ENCODE measurements around the gene RBBP5. TPM values are rescaled to one million over a fixed set of nuclear protein-coding genes. Genes with fewer than 3 reads are reported as not detected.

Gene RBBP5
- polyA plus RNA-seq, 12 donors, result 9.6 to 17.7 (median 12.1) TPM; not detected in 1

- DNase-seq, result no peak
Observed at GRCh38 chr1:205037539-205037938, 84.2 kb downstream of the RBBP5 start.

Other genes starting within 250 kb of the RBBP5 start
- gene CNTN2, start 78.8 kb downstream of the RBBP5 start, polyA plus RNA-seq (ENCODE audit: insufficient read length in 12 of 12), result 1 to 10 TPM in 2 of 12 donors, under 1 TPM in 8, not detected in 2; 0.57 to 3.8 (median 0.68) TPM
- 1 to 10 TPM in 10 of 12 donors, not detected in 2; 2.0 to 3.1 (median 2.8) TPM for gene TMEM81, start 37.5 kb downstream of the RBBP5 start, polyA plus RNA-seq (ENCODE audit: insufficient read length in 12 of 12)
- 1 to 10 TPM in 11 of 12 donors, not detected in 1; 6.0 to 9.3 (median 8.1) TPM for gene DSTYK, start 89.7 kb upstream of the RBBP5 start, polyA plus RNA-seq (ENCODE audit: insufficient read length in 12 of 12)
- 10 to 100 TPM in 5 of 12 donors, 1 to 10 TPM in 6, not detected in 1; 6.6 to 21.3 (median 10.0) TPM for gene TMCC2, start 106.0 kb upstream of the RBBP5 start, polyA plus RNA-seq (ENCODE audit: insufficient read length in 12 of 12)
- 1 to 10 TPM in 1 of 12 donors, under 1 TPM in 9, not detected in 2; 0.25 to 1.8 (median 0.69) TPM for gene NUAK2, start 199.8 kb upstream of the RBBP5 start, polyA plus RNA-seq (ENCODE audit: insufficient read length in 12 of 12)
- 1 to 10 TPM in 1 of 12 donors, under 1 TPM in 9, not detected in 2; 0.17 to 1.0 (median 0.38) TPM for gene KLHDC8A, start 234.9 kb upstream of the RBBP5 start, polyA plus RNA-seq (ENCODE audit: insufficient read length in 12 of 12)